Measurements from ENCODE around the gene PLP1. TPM values are rescaled to one million over a fixed set of nuclear protein-coding genes. Genes with fewer than 3 reads are reported as not detected.

The PLP1 gene
- total RNA-seq, 4 donors from 2014 or later: 0.98 to 1.3 (median 1.2) TPM

DNA sequence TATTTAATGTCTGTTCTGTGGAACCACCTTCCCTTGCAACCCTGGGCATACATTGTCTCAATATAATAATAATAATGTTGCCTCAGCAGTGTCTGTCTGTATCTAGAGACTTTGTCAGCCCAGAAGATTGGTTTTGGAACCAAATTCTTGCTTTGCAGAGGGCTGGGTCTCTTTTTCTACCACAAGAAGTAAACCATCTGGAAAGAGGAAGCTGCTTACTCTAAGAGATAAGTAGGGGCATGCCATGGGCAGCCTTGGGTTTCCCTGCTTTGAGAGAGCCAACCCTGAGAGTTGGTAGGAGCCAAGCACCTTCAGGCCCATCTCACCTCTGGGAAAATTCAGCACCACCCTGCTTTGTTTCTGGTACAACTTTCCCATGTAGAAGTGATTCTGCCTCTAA, 38.9 kb upstream of the PLP1 start:
- no peak for TF ChIP-seq CTCF (IDR thresholded peaks at IDR 0.05; ENCODE audit: low read depth)

DNA sequence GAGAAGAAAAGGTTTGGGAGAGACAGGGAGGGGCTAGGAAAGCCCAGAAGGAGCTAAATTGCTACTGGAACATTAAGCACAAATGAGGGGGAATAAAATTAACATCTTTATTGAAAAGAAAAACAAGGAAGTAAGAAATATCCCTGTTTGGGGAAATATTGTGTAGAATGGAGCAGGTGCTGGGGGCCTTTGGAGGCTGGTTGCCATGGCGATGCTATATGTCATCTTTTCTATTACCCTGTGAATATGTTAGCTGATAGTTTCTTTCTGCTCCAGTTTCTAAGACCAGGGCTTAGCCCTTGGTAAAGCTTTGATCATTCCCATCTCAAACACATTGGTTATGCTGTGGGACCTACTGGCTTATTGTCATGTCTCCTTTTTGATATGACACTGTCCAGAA, 37.2 kb upstream of the PLP1 start:
- no peak for TF ChIP-seq CTCF (IDR thresholded peaks at IDR 0.05; ENCODE audit: low read depth)

GRCh38 chrX:103741879-103742278, 34.8 kb upstream of the PLP1 start:
- no peak for TF ChIP-seq CTCF (IDR thresholded peaks at IDR 0.05; ENCODE audit: low read depth)

DNA sequence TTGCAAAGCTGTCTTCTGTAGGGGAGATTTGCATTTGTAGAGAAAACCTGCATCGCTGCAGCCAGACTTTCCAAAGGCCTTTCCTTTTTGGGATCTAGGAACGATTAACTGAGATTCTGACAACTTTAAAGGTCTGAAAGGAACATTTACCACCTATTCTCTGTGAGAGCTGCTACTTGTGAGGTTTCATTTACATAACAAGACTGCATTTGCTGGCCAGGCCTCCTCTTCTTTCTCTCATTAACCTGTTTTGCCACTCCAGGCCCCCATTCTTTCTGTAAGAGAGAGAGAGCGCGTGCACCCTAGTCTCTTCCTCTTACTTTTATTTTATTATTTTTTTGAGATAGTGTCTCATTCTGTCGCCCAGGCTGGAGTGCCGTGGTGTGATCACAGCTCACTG, 34.3 kb upstream of the PLP1 start:
- no peak for TF ChIP-seq CTCF (IDR thresholded peaks at IDR 0.05; ENCODE audit: low read depth)

- TF ChIP-seq CTCF (IDR thresholded peaks at IDR 0.05; ENCODE audit: low read depth): no peak
Observed at GRCh38 chrX:103747163-103747562, 29.5 kb upstream of the PLP1 start.

DNA sequence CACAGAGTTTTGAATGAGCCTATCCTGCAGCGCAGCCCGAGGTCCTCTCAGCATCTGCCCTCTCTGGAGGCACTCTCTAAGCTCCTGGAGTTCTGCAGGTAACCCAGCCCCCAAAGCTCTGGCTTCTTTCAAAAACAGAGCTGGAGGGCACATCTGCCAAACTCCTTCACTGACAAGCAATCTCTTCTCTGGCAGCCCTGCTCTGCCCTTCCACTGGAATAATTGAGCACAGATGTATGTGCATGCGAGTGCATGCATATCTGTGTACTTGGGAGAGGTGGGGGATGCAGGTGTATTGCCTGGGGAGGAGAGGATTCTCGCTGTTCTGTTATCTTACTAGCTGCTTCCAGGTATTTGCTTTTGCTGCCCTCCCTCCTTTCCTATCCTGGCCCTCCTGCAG, 22.2 kb upstream of the PLP1 start:
- TF ChIP-seq CTCF (IDR thresholded peaks at IDR 0.05; ENCODE audit: low read depth): no peak

GRCh38 chrX:103756736-103757135, 19.9 kb upstream of the PLP1 start:
- TF ChIP-seq CTCF (IDR thresholded peaks at IDR 0.05; ENCODE audit: low read depth): no peak
